GM12875 (cell line): Measurements from ENCODE around the gene UNC45A.

Experiments used
- H3K4me3 ChIP-seq: one replicate; pipeline ENCODE4 v1.5.1; 2011; ENCODE audit warnings: low read depth, low read length, control low read depth
- TF ChIP-seq, protein P1 (sequence below): IDR thresholded peaks from 2 replicates; pipeline ENCODE4 v1.5.1; 2011; ENCODE audit warnings: low read depth, mild to moderate bottlenecking, control low read depth, inconsistent platforms, low read length, moderate library complexity, borderline replicate concordance; ENCODE audit not compliant: insufficient read depth

Gene UNC45A

DNA sequence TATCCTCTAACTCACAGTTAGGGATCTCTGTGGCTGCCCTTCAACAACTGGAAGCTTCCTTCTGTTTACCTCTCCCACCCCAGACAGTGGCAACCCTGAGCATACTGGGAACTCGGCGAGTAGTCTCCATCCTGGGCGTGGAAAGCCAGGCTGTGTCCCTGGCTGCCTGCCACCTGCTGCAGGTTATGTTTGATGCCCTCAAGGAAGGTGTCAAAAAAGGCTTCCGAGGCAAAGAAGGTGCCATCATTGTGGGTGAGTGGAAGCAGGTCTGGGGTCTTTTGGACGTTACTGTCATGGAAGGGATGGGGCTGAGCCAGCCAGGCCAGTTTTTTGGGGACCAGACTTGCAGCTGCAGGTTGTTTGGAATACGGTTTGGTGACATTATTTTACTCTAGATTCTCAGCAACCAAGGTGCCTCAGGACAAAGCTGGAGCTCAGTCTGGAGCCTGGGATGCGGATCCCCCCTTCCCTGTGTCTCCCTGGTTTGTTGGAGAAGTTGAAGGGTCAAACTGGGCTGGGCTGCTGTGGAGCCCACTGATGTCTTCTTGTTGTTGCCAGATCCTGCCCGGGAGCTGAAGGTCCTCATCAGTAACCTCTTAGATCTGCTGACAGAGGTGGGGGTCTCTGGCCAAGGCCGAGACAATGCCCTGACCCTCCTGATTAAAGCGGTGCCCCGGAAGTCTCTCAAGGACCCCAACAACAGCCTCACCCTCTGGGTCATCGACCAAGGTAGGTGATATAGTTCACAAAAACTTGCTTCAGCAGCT is 7.5 kb downstream of the UNC45A start:
- H3K4me3 ChIP-seq = no peak overlapping the region
- TF ChIP-seq, protein P1, sequence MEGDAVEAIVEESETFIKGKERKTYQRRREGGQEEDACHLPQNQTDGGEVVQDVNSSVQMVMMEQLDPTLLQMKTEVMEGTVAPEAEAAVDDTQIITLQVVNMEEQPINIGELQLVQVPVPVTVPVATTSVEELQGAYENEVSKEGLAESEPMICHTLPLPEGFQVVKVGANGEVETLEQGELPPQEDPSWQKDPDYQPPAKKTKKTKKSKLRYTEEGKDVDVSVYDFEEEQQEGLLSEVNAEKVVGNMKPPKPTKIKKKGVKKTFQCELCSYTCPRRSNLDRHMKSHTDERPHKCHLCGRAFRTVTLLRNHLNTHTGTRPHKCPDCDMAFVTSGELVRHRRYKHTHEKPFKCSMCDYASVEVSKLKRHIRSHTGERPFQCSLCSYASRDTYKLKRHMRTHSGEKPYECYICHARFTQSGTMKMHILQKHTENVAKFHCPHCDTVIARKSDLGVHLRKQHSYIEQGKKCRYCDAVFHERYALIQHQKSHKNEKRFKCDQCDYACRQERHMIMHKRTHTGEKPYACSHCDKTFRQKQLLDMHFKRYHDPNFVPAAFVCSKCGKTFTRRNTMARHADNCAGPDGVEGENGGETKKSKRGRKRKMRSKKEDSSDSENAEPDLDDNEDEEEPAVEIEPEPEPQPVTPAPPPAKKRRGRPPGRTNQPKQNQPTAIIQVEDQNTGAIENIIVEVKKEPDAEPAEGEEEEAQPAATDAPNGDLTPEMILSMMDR = no peak

DNA sequence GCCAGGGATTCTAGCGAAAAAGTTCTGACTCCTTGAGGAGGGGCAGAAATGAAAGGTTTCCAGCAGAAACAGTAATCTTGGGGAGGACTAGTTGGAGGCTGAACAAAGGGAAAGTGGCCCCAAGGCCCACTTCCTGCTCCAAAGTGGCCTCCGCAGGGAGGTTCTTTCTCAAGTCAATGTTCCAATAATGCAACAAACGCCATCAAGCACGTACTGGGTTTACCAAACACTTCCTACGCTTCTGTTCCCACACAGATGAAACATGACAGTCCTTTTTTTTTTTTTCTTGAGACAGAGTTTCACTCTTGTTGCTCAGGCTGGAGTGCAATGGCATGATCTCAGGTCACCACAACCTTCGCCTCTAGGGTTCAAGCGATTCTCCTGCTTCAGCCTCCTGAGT is 10.0 kb downstream of the UNC45A start:
- TF ChIP-seq, protein P1 = no peak
- H3K4me3 ChIP-seq = no peak overlapping the region

DNA sequence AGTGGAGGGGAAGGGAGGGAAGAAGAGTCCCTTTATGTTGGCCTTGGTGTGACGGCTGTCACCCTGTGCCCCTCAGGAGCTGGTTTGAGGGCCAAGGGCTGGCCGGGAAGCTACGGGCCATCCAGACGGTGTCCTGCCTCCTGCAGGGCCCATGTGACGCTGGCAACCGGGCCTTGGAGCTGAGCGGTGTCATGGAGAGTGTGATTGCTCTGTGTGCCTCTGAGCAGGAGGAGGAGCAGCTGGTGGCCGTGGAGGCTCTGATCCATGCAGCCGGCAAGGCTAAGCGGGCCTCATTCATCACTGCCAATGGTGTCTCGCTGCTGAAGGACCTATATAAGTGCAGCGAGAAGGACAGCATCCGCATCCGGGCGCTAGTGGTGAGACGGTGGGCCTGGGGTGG is 11.5 kb downstream of the UNC45A start:
- no peak overlapping the region for H3K4me3 ChIP-seq
- TF ChIP-seq, protein P1 = no peak

DNA sequence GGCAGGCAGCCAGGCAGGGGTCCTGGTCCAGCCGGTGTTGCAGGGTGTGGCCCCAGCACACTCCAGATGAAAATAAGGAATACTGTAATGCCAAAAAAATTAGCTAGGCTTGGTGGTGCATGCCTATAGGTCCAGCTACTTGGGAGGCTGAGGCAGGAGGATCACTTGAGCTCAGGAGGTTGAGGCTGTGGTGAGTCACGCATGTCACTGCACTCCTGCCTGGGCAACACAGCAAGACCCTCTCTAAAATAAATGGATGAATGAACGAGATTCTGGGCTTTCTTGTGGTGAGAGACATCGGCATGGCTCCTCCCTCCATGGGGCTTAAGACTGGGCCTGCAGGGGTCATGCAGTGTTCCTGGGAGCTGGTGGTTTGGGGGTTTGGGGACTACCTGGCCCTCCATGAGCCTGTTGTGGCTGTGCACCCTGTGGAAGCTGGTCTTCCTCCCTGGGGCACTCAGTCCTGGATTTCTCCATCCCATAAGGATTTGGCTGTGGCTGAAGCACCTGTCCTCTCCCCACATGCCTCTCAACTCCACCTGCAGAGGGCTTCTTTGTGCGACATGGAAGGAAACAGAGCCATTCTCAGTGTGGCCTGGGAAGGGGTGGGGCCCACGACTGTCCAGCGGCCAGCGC is 12.0 kb downstream of the UNC45A start:
- H3K4me3 ChIP-seq = no peak overlapping the region
- TF ChIP-seq, protein P1 = no peak

DNA sequence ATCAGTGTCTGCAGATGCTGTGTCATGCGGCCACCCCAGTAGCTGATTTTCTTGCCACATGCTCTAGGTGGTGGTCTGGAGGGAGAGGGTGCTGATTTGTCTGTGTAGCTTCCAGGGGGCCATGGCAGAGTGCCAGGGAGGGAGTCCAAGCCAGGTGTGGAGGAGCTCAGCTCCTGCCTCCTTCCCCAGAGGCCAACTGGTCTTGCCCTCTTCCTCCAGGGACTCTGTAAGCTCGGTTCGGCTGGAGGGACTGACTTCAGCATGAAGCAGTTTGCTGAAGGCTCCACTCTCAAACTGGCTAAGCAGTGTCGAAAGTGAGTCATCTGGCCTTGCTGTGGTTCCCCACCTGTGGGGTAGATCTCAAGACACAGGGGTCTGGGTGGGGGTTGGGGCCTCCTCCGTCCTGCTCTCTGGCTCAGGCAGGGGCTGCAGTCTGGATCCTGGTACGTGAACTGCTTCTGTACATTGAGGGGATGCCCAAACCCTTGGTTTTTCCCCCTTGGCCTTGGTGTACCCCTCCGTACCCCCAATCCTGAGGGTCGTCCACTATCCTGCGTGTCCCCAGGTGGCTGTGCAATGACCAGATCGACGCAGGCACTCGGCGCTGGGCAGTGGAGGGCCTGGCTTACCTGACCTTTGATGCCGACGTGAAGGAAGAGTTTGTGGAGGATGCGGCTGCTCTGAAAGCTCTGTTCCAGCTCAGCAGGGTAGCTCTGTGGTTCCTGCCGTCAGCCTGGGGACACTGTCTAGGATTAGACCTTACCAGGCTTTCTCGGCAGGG is 12.7 kb downstream of the UNC45A start:
- TF ChIP-seq, protein P1 = no peak

DNA sequence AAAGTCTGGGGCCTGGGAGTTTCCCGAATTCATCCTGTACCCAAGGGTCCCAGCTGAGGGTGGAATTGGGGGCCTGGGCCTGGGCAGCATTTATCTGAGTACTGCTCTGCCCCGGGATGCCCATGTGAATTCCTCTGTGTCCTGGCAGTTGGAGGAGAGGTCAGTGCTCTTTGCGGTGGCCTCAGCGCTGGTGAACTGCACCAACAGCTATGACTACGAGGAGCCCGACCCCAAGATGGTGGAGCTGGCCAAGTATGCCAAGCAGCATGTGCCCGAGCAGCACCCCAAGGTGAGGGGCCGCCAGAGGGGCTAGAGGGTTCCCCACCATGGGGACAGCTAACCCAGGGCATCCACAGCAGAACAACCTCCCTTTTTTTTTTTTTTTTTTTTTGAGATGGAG is 13.4 kb downstream of the UNC45A start:
- TF ChIP-seq, protein P1 = no peak
- H3K4me3 ChIP-seq = no peak overlapping the region

More for the DNA sequence above, 12.7 kb downstream of the UNC45A start:
- no peak overlapping the region for H3K4me3 ChIP-seq
